IPS DF 4.7 (cell line): Measurements from ENCODE around the gene ST8SIA4.

Experiments used
- DNase-seq: peaks from one replicate; pipeline ENCODE4 v3.0.0-alpha.2; 2013; ENCODE audit warnings: low spot score; ENCODE audit errors: extremely low read depth

ST8SIA4 gene

GRCh38 chr5:100872408-100873190 lies 30.5 kb downstream of the ST8SIA4 start:
- DNase-seq: no peak

DNA sequence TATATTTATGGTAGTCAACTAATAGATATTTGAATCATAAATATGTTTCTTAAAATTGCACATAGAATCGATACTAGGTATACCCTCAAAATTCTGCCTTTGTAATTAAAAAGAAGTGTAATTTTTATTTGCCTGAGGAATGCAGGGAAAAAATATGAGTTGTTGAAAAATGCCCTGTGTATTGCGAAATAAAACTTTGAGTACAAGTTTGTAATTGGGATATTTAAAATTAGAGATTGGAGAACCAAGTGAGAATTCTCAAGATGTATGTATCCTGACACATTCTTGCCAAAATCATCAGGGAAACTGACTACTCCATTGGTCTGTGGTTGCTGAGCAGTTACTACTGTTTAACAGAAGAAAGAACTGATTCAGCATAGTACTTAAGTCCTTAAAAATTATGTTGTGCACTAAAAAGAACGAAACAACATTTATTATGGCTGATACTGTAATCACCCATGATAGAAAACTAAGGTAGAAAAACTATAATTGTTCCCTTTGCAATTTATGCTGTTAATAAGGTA lies 36.0 kb downstream of the ST8SIA4 start:
- no peak for DNase-seq

DNA sequence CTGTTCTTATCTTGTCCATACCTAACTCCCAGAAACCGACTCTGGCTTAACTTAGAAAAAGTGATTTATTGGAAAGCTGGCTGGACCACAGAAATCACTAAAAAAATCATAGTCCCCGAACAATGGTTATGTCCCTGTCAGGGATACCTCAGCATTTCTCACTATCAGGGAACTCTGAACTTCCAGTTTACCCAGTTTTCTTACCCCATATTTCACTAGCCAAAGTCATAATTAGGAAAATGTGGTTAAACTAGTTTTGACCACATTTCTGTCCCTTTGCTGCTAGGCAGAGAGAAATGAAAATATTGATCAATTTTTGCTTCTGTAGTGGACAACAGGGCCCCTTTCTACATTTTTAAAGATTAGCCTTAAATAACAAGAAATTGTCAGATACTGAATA lies 38.2 kb downstream of the ST8SIA4 start:
- no peak for DNase-seq

- DNase-seq: no peak
Measured at GRCh38 chr5:100863739-100864138, 39.3 kb downstream of the ST8SIA4 start.

GRCh38 chr5:100861148-100861547 lies 41.9 kb downstream of the ST8SIA4 start:
- DNase-seq: no peak

DNA sequence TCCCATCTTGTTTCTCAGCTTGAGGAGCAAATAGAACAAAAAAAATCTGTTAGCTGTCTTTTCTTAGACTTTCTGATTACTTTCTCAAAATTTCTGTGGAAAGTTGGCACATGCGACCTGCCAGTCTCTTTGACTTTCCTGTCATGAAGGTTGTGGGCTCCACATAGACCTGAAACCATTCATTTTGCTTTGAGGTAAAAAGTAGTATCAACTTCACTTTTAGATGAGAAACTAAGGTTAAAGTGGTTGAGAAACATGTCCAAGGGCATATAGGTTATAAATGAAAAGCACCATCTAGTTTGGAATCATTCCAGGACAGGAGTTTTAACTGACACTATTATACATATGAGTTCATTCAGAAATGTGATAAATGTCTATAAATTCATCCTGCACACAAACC lies 42.7 kb downstream of the ST8SIA4 start:
- DNase-seq: no peak

- no peak for DNase-seq
Measured at GRCh38 chr5:100858987-100859545, 44.0 kb downstream of the ST8SIA4 start.

GRCh38 chr5:100856462-100856861 lies 46.6 kb downstream of the ST8SIA4 start:
- no peak for DNase-seq

- no peak for DNase-seq
Measured at GRCh38 chr5:100855937-100856430, 47.1 kb downstream of the ST8SIA4 start.

GRCh38 chr5:100855295-100855694 lies 47.8 kb downstream of the ST8SIA4 start:
- DNase-seq: no peak

- no peak for DNase-seq
Measured at GRCh38 chr5:100854591-100854990, 48.5 kb downstream of the ST8SIA4 start.

- no peak for DNase-seq
Measured at GRCh38 chr5:100853582-100853981, 49.5 kb downstream of the ST8SIA4 start.

GRCh38 chr5:100852988-100853449 lies 50.1 kb downstream of the ST8SIA4 start:
- no peak for DNase-seq

DNA sequence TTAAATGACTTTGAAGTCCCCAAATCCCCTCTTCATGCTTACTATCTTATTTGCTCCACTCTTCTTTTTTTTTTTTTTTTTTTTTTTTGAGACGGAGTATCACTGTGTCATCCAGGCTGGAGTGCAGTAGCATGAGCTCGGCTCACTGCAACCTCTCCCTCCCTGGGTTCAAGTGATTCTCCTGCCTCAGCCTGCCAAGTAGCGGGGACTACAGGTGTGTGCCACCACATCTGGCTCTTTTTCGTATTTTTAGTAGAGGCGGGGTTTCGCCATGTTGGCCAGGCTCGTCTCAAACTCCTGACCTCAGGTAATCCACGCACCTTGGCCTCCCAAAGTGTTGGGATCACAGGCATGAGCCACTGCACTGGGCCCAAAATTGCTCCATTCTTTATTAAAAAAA lies 51.0 kb downstream of the ST8SIA4 start:
- DNase-seq: no peak

- no peak for DNase-seq
Measured at GRCh38 chr5:100846772-100847171, 56.3 kb downstream of the ST8SIA4 start.

GRCh38 chr5:100842080-100842479 lies 61.0 kb downstream of the ST8SIA4 start:
- DNase-seq: no peak

DNA sequence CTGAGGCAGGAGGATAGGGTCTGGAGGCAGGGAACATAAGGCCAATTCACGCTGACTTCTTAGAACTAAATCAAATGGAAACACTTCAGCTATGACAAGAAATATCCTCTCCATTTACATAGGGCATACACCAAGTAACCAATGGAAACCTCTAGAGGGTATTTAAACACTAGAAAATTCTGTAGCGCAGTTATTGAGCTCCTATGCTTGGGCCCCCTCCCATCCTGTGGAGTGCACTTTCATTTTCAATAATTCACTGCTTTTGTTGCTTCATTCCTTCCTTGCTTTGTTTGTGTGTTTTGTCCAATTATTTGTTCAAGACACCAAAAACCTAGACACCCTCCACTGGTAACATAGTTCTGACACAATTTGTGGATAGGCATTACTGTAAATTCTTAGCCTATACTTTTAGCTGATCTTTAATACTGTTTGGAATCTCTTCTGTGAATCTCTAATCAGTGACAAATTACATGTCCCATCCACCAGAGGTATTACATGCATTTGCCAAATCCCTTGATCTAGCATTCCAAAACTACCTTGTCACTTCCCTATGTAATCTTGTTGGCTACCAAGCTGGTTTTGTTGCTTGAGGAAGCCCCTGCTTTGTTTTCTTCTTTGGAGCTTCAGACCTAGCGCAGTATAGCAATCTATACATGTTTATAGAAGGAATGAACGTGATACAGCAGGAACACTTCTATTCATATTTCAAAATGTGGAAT lies 61.6 kb downstream of the ST8SIA4 start:
- no peak for DNase-seq

GRCh38 chr5:100840789-100841188 lies 62.3 kb downstream of the ST8SIA4 start:
- DNase-seq: no peak

DNA sequence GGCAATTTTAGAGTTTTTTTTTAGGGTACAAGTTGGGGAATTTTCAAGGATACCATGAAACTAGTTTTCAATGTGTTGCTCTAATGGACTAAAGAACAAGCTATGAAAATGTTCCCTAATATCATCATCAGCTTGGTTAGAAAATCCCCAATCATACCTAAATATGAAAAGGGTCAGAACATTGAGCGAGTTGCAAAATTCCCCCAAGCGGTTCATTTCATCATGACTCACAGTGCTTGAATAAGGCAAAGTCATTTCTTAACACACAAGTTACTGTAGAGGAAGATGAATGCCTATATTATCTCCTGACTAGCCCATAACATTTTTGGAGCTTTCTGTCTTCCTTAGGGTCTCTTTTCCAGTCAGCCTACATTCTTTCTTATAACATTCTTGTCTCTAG lies 62.7 kb downstream of the ST8SIA4 start:
- DNase-seq: no peak

DNA sequence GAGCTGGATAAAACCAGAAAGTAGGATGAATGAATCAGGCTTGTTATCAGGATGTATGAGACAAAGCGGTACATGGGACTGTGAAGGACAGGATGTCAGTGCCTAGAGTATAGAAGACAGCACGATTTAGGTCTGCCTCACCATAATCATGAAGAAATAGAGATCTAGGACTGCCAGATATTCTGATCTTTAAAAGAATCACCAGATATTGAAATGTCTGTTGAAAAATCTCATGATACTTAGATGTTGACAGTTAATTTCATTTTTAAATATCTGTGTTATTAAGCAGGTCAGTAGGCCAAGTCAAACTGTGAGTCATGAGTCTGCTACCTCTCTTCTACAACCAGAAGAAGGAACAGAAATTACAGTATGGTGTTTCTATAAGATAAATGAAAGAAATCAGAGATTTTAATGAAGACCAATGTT lies 65.0 kb downstream of the ST8SIA4 start:
- no peak for DNase-seq

DNA sequence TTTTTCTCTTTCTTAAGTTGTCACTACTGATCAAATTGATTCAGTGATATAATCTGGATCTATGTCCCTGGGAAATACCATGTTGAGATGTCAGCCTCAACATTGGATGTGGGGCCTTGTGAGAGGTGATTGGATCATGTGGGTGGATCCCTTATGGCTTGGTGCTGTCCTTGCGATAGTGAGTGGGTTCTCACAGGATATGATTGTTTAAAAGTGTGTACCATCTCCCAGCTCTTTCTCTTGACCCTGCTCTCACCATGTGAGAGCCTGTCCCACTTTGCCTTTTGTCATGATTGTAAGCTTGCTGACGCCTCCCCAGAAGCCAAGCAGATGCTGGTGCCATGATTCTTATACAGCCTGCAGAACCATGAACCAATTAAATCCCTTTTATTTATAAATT lies 68.6 kb downstream of the ST8SIA4 start:
- no peak for DNase-seq
